ENCODE data around the gene GPI. TPM values are rescaled to one million over a fixed set of nuclear protein-coding genes. Genes with fewer than 3 reads are reported as not detected.

Gene GPI
- total RNA-seq, 2 donors from 2014 or later, result 106 to 188 TPM

DNA sequence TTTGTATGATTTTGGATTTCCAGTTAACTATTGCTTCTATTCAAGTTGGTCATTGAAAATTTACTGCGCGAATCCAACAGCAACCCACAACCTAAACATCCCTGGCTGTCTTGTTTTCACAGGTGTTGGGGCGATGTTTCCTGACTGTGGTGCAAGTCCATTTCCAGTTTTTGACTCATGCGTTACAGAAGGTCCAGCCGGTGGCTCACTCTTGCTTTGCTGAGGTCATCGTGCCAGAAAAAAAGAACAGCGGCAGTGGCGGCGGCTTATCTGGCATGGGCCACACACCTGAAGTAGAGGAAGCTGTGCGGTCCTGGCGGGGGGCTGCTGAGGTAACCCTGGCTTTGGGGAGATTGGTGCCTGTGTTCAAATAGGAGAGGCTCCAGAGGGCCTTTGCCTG lies 45.2 kb upstream of the GPI start:
- intact Hi-C loops (cut with DNase I), result no loop called here

DNA sequence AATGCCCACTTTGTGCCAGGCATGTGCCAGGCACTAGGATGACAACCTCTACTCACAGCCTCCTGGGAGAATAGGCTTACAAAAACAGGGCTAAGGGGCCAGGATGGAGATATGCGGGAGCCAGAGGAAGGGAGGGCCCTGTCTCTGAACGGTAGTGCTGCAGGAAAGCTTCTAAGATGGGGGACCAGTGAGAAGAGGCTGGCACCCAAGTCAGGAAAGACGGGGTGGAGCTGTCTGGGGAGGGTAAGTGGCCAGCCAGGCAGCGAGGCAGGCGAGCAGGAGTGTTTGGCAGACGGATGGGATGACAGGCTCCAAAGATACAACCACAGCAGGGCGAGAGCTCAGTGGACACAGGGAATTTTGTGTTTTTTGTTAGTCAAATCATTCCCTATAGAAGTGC lies 44.7 kb upstream of the GPI start:
- intact Hi-C loops (cut with DNase I), result no loop called here
- 76% methylated on average over 7 of the region's 7 CpGs for WGBS
- TF ChIP-seq POLR2AphosphoS5 (IDR thresholded peaks at IDR 0.05) (no peak), POLR2A (IDR thresholded peaks at IDR 0.05) (no peak)
- TF ChIP-seq, protein P1, sequence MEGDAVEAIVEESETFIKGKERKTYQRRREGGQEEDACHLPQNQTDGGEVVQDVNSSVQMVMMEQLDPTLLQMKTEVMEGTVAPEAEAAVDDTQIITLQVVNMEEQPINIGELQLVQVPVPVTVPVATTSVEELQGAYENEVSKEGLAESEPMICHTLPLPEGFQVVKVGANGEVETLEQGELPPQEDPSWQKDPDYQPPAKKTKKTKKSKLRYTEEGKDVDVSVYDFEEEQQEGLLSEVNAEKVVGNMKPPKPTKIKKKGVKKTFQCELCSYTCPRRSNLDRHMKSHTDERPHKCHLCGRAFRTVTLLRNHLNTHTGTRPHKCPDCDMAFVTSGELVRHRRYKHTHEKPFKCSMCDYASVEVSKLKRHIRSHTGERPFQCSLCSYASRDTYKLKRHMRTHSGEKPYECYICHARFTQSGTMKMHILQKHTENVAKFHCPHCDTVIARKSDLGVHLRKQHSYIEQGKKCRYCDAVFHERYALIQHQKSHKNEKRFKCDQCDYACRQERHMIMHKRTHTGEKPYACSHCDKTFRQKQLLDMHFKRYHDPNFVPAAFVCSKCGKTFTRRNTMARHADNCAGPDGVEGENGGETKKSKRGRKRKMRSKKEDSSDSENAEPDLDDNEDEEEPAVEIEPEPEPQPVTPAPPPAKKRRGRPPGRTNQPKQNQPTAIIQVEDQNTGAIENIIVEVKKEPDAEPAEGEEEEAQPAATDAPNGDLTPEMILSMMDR (IDR thresholded peaks at IDR 0.05), result no peak
- peaks cover 11% of the 10 kb centered on the region for H3K4me1 ChIP-seq (replicated peaks)
- peaks cover 0 to 7% of the 10 kb centered on the region in 2 donors for H3K36me3 ChIP-seq
- peak overlapping the region; percentile 12 to 75 for H3K27ac ChIP-seq
- no peaks in the 10 kb centered on the region for H3K9me3 ChIP-seq
- no peak for DNase-seq (ENCODE audit: low spot score)
- no peak overlapping the region for H3K4me3 ChIP-seq
- H3K27me3 ChIP-seq (replicated peaks; ENCODE audit: insufficient read depth), result no peaks in the 10 kb centered on the region

More for the DNA sequence above, 45.2 kb upstream of the GPI start:
- Histone ChIP-seq H3K27me3 (replicated peaks; ENCODE audit: insufficient read depth) (no peaks in the 10 kb centered on the region), H3K9me3 (no peaks in the 10 kb centered on the region), H3K4me3 (no peak overlapping the region), H3K4me1 (replicated peaks) (peaks cover 11% of the 10 kb centered on the region), H3K27ac (peak overlapping the region; percentile 12 to 75), H3K36me3 (peaks cover 0 to 7% of the 10 kb centered on the region in 2 donors)
- TF ChIP-seq POLR2A (IDR thresholded peaks at IDR 0.05) (no peak), POLR2AphosphoS5 (IDR thresholded peaks at IDR 0.05) (no peak)
- TF ChIP-seq, protein P1 (IDR thresholded peaks at IDR 0.05), result no peak
- WGBS, result 89% methylated on average over 11 of the region's 11 CpGs
- no peak for DNase-seq (ENCODE audit: low spot score)

DNA sequence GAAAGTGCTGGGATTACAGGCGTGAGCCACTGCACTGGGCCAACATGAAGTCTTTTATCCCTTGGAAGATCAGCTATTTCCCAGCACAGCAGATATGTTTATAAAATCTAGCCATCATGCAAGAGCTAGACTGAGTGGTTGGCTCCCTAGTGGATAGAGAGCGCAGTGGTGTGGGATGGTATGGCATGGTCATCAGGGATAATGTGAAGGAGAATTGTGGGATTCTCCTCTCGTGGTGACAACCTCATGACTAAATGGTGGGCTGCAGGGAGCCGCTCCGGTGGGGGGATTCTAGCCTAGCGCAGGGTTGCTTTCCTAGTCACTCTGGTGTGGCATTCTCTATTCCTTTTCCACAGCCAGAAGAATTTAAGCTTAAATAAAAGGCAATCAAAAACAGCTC lies 43.3 kb upstream of the GPI start:
- WGBS, result 96% methylated on average over 6 of the region's 6 CpGs
- Histone ChIP-seq H3K4me1 (replicated peaks) (peaks cover 11% of the 10 kb centered on the region), H3K27me3 (replicated peaks; ENCODE audit: insufficient read depth) (no peaks in the 10 kb centered on the region), H3K27ac (no peak overlapping the region), H3K9me3 (no peaks in the 10 kb centered on the region), H3K36me3 (peaks cover 0 to 7% of the 10 kb centered on the region in 2 donors), H3K4me3 (no peak overlapping the region)
- intact Hi-C loops (cut with DNase I), result no loop called here
- TF ChIP-seq, protein P1 (IDR thresholded peaks at IDR 0.05), result no peak
- no peak for TF ChIP-seq POLR2AphosphoS5 (IDR thresholded peaks at IDR 0.05)
- no peak for TF ChIP-seq POLR2A (IDR thresholded peaks at IDR 0.05)
- DNase-seq (ENCODE audit: low spot score), result no peak

DNA sequence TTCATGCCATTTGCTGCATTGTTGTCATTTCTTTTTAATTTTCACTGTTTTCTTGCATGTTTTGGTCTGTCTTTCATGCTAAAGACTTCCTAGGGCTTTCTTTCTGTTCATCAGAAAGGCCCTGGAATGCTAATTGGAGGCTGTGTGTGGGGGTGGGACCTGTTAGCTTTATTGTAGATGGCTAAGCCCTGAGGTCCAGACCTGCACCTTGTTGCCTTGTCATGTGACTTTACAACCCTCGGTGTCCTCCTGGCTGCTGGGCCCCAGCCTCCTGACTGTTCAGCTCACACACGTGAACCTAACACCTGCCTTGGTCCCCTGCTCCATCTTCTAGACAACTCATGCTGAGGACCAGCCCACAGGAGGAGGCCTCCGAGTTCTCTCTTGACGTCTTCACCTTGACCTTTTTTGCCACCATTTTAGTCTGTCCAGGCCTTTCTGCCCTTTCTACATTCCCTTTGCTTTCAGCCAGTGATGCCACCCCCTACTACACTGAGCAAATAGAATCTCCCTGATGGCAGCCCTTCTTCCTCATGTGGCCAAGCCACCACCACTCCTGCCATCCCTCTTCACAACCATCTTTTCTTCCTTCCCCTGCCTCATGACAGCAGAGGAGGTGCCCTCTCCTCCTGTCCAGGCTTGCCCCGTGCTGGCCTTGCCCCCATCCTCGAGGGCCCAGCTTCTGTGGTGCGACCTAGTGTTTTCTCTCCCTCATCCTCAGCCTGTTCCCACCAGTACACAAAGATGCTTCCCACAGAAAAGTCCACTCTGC lies 41.4 kb upstream of the GPI start:
- TF ChIP-seq, protein P1 (IDR thresholded peaks at IDR 0.05), result no peak
- TF ChIP-seq POLR2A (IDR thresholded peaks at IDR 0.05) (no peak), POLR2AphosphoS5 (IDR thresholded peaks at IDR 0.05) (no peak)
- no peak for DNase-seq (ENCODE audit: low spot score)
- no peak overlapping the region for H3K4me3 ChIP-seq
- H3K4me1 ChIP-seq (replicated peaks), result peaks cover 2% of the 10 kb centered on the region
- 71% methylated on average over 7 of the region's 7 CpGs for WGBS
- no peaks in the 10 kb centered on the region for H3K27me3 ChIP-seq (replicated peaks; ENCODE audit: insufficient read depth)
- intact Hi-C loops (cut with DNase I), result no loop called here
- no peak overlapping the region for H3K27ac ChIP-seq
- no peaks in the 10 kb centered on the region for H3K9me3 ChIP-seq
- H3K36me3 ChIP-seq, result peaks cover 0 to 7% of the 10 kb centered on the region in 2 donors

DNA sequence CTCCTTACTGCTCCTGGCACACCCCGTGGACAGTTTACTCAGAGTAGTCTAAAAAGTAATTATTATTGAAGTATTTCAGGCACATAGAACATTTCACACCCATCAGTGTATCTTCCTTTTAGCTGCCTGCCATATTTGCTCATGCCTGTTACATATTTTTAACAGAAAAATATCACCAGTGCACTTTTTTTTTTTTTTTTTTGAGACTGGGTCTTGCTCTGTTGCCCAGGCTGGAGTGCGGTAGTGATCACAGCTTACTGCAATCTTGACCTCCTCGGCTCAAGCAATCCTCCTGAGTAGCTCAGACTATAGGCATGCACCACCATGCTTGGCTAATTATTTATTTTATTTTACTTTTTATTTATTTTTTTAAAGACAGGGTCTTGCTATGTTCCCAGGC lies 40.7 kb upstream of the GPI start:
- TF ChIP-seq POLR2A (IDR thresholded peaks at IDR 0.05) (no peak), POLR2AphosphoS5 (IDR thresholded peaks at IDR 0.05) (no peak)
- TF ChIP-seq, protein P1 (IDR thresholded peaks at IDR 0.05), result no peak
- no peak overlapping the region for H3K4me3 ChIP-seq
- no peak overlapping the region for H3K27ac ChIP-seq
- no peak for DNase-seq (ENCODE audit: low spot score)
- WGBS, result 90% methylated on average over 3 of the region's 3 CpGs
- no peaks in the 10 kb centered on the region for H3K4me1 ChIP-seq (replicated peaks)
- intact Hi-C loops (cut with DNase I), result no loop called here
- peaks cover 0 to 7% of the 10 kb centered on the region in 2 donors for H3K36me3 ChIP-seq
- H3K27me3 ChIP-seq (replicated peaks; ENCODE audit: insufficient read depth), result no peaks in the 10 kb centered on the region
- no peaks in the 10 kb centered on the region for H3K9me3 ChIP-seq
